Measurements from ENCODE around the gene KLHL17.

KLHL17 gene

GRCh38 chr1:923131-923990, 37.0 kb upstream of the KLHL17 start, which contains the start of gene SAMD11:
TSS of gene SAMD11 (plus strand) at chr1:923923. CDS start at chr1:924432, 509 bp downstream.
- DNase-seq, result peak; percentile 90

- DNase-seq, result no peak
Observed at GRCh38 chr1:923991-924655, 36.3 kb upstream of the KLHL17 start.

GRCh38 chr1:924656-925560, 35.5 kb upstream of the KLHL17 start:
- peak; percentile 42 for DNase-seq

- peak; percentile 62 for DNase-seq
Observed at GRCh38 chr1:925561-926421, 34.6 kb upstream of the KLHL17 start.

GRCh38 chr1:927234-927633, 33.1 kb upstream of the KLHL17 start:
- no peak for DNase-seq

- no peak for DNase-seq
Observed at GRCh38 chr1:927748-928147, 32.6 kb upstream of the KLHL17 start.

- no peak for DNase-seq
Observed at GRCh38 chr1:928825-929661, 31.3 kb upstream of the KLHL17 start.

- DNase-seq, result no peak
Observed at GRCh38 chr1:929712-930632, 30.4 kb upstream of the KLHL17 start.

- DNase-seq, result no peak
Observed at GRCh38 chr1:930633-931138, 29.7 kb upstream of the KLHL17 start.

- no peak for DNase-seq
Observed at GRCh38 chr1:931380-932172, 28.8 kb upstream of the KLHL17 start.

- DNase-seq, result no peak
Observed at GRCh38 chr1:932173-932510, 28.2 kb upstream of the KLHL17 start.

- no peak for DNase-seq
Observed at GRCh38 chr1:932776-933602, 27.4 kb upstream of the KLHL17 start.

- DNase-seq, result no peak
Observed at GRCh38 chr1:933603-933940, 26.8 kb upstream of the KLHL17 start.

GRCh38 chr1:934991-935750, 25.2 kb upstream of the KLHL17 start:
- DNase-seq, result no peak

- peak; percentile 39 for DNase-seq
Observed at GRCh38 chr1:935751-936231, 24.6 kb upstream of the KLHL17 start.

- no peak for DNase-seq
Observed at GRCh38 chr1:936348-937264, 23.8 kb upstream of the KLHL17 start.

Data from fibroblast of skin of abdomen (primary cell).